HG02610 (cell line): Measurements from ENCODE around the gene SYF2.

Source experiments
- ATAC-seq: cut with Tn5 transposase; IDR thresholded peaks from one replicate; pipeline ENCODE4 v1.9.1; 2021; ENCODE audit warnings: mild to moderate bottlenecking, moderate library complexity; ENCODE audit not compliant: unreplicated experiment

Gene SYF2

DNA sequence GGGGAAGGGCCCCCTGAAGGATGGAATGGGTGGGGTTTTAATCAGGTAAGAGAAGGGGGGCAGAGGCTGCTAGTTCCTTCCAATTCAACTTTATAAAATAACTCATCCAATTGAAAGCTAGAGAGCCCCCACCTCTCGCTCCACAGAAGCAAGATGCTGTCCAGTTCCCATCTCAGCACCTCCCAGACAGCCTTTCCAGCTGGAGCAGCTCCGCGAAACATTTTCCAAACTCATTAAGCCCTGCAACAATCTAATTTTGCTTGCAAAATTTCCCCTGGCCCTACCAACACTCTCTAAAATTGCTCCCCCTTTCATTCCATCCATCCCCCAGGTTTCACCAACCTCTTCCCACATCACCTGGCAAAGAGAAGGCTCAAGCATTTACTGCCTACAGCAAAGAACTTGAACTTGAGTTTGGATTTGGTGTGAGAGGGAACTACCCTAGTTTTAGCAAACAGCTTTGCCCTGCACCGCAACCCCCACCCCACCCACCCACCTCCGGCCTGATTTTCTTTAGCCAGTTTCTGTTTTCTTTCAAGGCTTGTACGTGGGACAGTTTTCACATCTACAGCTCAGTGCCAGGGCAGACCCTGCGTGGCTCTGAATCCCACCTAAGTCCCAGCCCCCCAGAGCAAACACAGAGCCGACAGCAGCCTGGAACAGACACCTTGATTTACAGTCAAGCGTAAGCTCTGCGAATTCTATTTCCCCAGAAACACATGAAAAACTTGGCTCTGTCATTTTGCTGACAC is 46.7 kb downstream of the SYF2 start:
- ATAC-seq = no peak

DNA sequence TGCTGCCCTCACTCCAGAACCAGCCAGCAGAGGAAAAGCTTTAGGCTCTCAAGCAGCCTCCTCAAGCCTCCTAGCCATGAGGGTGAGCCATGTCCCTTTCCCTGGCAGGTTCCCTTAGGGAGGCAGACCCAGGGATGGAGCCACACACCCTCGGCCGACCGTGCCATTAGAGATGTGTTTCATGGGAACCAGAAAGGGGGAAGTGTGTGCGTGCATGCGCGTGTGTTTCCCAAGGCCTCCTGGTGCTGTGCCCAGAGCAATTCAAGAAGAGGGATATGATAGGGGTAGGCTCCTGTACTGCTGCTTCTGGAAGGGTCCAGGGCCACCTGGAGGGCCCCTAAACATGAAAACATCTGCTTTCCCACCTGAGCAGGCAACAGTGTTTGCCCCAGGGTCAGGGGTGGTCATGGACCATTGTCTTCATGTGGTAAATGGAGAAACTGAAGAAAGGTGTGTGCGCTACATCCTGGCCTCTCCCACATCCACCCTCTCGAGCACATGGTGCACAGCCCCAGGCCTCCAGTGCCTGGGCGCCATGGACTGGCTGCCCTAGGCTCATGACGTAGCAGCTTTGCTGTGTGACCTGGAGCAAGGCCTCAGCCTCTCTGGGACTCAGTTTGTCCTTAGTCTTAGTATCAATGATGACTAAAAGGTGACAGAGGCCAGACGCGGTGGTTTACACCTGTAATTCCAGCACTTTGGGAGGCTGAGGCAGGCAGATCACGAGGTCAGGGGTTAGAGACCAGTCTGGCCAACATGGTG is 48.1 kb downstream of the SYF2 start:
- no peak for ATAC-seq

DNA sequence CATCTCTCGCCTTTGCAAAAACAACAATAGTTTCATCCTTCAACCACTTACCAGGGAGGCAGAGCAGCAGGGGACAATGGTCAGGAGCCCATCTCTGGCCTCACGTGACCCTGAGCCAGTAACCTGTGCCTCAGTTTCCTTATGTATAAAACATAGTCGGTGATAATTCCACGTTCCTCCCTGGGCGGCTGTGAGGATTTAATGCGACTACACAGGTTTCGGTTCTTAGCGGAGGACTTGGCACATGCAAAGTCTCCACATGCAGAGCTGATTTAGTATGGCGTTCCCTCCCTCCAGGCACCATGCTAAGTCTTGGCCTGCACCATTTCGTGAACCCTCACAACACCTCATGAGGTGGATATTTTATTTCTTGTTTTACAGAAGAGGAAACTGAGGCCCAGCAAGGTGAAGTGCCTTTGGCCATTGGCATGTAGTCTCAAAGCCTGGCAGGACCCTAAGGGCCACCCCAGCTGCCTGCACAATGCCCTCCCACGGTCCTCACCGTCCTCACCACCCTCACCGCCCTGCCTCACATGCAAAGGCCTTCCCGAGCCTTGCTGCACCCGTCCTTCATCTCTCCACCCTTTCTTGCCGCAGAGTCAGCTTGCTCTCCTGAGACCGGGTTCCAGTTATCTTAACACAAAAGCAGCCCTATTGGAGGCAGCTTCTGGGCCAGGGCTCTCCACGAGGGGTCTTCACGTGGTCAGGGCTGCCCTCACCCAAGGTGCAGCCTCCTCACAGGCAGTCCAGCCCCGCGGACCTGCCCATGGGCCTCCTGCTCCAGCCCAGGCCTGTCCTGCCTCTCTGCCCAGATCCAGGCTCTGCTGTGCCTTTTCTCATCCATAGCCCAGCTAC is 48.9 kb downstream of the SYF2 start:
- ATAC-seq = no peak

DNA sequence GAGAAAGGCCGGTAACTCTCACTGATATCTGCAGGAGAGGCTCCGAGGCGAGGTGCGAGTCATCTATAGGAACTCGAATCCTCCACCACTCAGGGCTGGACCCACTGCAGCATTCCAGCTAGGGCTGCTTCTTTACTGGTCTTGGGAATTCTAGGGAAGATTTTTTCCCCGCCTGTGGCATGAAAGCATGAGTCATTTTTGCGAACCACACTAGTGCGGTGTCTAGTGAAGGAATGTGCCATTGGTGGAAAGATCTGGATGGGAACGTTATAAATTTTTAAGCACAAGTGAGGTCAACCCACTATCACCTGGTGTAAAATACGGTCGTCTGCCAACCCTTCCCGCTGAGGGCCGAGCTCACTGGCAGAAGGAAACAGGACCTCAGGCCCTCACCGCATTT is 49.7 kb downstream of the SYF2 start:
- ATAC-seq = no peak

DNA sequence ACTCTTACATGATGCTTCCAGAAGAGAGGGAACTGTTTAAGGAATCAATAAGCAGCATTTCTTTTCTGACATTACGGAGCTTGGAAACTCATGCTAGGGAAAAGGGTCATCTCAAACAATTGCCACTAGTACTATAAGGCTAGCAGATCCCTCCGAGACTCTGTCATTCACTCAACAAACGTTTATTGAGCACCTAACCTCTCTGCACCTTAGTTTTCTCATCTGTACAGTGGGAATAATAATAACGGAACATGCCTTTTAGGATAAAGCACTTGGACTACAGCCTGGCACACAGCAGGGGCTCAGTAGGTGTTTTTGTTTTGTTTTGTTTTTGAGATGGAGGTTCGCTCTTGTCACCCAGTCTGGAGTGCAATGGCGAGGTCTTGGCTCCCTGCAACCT is 51.3 kb downstream of the SYF2 start:
- ATAC-seq = no peak

DNA sequence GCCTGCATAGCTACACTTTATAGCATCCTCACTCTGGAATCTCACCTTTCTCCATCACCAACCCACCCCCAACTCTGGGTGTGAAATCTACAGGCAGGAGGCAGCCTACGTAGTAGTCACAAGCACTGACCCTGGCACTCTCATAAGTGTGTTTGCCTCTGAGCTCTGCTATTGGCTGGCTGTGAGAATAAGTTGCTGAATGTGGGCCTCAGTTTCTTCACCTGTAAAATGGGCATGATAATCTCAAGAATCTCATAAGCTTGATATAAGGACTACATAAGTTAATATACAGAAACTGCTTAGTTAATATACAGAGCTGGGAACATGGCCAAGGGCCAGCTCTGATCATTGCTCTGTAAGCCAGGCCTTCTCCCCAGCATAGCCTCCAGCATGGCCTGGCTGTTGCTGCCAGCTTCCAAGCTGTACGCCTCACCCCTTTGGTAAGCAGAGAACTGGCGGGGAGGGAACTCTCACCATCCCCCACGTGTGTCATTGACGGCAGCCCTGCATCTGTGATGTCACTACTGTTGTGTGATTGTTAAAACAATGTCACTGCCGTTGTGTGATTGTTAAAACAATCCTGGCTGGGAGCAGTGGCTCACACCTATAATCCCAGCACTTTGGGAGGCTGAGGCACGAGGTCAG is 53.3 kb downstream of the SYF2 start:
- no peak for ATAC-seq

DNA sequence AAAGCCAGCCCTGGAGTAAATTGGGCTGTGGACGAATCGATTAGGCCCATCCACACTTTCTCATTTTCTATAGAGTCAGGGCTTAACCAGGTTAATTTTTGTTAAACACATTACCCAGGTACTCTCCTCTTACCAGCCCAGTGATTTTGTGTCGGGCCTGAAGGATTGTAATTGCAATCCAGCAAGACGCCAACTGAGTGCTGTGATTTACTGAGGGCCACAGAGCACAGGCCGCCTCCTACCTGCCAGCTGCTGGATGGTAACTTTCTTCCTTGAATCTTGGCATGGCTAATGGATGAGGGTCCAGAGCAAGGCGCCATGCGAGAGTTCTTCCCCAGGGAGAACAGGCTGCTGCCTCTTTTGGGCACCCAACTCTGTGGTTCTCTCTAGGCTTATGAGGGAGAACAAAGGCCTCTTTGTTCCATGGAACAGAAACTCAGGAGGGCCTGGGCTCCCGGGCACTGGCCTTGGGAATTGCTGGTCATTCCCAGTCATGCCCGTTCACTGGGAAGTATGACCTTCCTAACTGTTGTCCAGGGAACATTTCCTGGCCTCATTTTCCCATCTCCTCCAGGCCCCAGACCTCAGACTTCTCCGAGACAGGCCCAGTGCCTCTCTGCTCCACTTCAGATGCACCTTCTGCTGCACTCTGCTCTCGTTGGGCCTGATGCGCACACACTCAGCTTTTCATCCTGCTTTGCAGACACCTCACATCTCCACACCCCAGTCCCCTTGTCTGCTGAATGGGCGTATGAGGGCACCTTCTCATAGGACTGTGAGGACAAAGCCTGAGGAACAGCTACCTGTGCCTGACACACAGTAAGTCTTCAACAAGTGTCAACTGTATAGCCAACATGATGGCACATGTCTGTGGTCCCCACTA is 57.3 kb downstream of the SYF2 start:
- ATAC-seq = no peak

DNA sequence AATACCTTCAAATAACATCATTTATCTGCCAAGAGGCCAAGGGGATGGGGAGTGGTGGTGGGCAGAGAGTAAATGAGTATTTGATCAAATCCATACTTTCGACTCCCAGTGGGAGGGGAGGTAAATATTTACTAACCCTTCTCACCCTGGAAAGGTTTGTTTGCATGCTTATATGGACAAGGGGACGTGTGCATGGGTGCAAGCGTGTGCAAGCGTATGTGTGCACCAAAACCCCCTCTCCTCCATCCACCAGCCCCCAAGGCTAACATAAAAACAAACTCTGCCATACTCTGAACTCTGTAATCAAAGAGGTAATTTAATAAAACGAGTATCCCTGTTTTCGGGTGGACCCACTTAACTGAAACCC is 58.0 kb downstream of the SYF2 start:
- no peak for ATAC-seq

DNA sequence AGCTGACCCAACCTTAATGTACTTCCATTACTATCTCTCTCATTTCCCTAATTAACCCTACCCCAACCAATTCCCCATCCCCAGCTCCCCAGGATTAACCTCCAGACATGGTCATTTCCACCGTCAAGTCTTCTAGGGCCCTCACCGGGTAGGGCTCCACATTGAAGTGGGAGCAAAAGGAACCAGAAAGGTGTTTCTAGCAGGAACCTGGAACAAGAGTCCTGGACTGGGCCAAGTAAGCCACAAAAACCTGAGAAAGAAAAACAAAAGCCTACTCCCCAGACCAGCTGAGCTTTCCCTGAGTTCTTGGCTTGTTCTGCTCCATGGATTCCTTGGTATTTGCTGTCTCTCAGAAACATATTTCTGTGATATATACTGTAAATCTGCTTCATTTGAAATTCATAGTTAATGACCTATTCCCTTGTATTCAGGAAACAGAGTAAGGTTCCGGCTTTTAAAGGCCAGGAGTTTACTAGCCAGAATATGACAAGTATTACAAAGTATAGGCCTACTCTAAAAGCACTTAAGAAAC is 58.4 kb downstream of the SYF2 start:
- no peak for ATAC-seq
